ENCODE data around the gene AGPS.
"Not testable (repeated sequence)": the region's sequence is repeated elsewhere in the genome, so short reads cannot be mapped to it uniquely, and the experiment has no call there.

AGPS gene

DNA sequence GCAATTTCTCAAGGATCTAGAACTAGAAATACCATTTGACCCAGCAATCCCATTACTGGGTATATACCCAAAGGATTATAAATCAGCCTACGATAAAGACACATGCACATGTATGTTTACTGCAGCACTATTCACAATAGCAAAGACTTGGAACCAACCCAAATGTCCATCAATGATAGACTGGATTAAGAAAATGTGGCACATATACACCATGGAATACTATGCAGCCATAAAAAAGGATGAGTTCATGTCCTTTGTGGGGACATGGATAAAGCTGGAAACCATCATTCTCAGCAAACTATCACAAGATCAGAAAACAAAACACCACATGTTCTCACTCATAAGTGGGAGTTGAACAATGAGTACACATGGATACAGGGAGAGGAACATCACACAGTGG lies 67.2 kb downstream of the AGPS start:
- not testable (repeated sequence) for H3K4me3 ChIP-seq (ENCODE audit: low read length); DNase-seq (ENCODE audit: low read depth, low spot score)

DNA sequence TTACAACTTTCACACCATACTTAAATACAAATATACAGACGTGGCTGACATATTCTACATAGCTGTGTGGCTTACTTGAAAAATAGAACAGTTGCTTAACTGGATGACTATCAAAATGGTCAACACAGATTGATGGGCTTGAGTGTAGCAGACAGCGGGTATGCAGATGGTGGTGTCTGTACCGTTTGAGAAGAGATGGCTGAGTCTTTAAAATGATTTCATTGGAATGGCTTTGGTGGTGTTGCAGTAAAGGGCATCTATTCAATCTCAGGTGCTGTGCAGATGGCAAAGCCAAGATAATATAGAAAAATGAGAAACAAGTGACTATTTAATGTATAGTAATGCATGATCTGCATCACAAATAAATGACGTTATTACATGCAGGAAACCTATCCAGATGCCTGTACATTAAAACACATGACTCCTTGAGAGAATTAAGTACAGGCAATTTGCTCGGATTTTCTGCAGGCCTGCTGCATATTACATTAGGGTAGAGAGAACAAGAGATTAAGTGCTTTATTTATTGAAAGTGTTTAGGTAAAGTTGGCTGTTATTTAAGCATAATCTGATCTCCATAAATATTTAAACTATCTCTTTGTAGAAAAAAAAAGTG lies 68.5 kb downstream of the AGPS start:
- no peak for DNase-seq (ENCODE audit: low read depth, low spot score)

DNA sequence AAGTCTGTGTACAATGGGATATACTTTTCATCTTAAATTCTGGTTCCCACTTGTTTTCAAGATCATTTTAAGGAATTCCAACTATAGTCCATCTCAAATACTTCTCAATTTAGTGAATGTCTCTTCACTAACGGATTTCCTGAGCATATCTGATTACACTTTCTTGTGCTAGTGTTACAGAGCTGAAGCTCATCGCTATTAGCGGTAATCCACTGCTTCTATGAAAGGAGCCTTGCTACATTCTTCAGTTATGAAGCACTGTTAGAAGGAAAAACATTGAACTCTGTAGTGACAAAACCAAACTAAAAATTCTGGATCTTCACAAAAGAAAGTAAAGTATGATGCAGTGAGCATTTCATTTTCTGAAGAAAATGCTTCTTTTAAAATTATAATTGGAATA lies 72.0 kb downstream of the AGPS start:
- no peak overlapping the region for H3K4me3 ChIP-seq (ENCODE audit: low read length)
- no peak for DNase-seq (ENCODE audit: low read depth, low spot score)

More for the DNA sequence above, 68.5 kb downstream of the AGPS start:
- H3K4me3 ChIP-seq (ENCODE audit: low read length), result no peak overlapping the region

DNA sequence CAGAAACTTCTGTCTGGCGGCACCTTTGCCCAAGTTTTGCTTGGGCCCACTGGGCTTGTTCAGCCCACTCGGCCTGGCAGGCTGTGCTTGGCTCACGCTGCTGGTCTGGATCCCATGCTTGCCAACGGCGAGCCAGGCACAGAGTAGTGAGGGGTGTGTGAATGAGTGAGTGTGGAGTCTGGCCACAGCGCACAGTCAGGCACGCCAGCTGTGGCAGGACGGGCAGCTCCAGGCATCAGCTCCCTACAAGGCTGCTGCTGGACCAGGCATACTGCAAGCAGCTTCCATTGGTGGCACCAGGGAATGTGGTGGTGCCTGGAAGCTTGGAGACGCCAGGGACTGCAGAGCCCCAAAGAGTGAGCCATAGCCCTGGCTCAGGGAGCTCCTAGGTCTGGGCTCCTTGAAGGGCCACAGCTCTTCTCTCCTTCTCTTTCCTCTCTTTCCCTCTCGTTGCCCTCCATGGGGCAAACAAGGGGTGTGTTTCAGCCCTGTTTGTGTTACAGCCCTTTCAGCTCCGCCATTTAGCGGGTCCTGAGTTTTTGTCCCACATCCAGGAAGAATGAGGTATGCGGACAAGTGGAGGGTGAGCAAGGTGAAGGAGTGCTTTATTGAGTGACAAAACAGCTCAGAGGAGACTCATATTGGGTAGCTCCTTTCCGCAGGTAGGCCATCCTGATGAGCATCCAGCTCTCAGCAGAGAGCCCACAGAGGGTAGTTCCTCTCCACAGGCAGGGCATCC lies 73.0 kb downstream of the AGPS start:
- no peak for DNase-seq (ENCODE audit: low read depth, low spot score)
- H3K4me3 ChIP-seq (ENCODE audit: low read length), result no peak overlapping the region

DNA sequence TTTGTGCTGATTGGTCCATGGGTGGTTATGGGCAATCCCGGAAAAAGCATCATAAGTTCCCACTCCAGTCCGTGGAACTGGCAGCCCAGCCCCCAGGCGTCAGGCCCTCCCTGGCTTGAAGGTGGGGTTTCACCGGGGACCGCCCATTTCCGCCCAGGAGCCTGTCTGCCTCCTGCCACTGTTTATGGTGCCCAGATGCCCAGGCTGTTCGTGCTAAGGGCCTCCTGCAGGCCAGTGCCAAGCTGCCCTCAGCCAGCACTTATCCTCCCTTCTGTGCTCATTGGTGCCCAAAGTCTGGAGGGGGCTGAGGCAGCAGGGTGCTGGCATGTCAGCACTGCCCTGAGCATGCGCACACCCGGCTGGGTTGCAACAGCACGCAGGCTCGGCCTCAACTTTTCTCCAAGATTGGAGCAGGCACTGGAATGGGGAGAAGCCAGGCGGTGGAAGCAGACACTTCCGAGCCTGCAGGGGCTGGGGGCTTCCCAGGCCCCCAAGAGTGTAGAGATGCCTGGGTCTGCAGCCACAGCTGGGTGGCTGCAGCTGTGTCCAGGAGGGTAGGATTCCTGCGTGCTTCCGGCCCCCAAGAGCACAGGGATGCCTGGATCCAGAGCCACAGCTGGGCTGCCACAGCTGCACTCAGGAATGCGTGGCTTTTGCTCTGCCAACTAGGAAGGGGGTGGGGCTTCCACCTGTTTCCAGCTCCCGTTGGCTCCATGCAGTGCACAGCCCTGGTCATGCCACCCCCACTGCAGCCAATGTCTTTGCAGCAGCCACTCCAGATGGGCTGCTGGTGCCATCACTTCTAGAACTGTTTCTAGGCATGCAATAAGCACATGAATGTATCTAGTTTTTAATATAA lies 74.0 kb downstream of the AGPS start:
- DNase-seq (ENCODE audit: low read depth, low spot score), result no peak
- H3K4me3 ChIP-seq (ENCODE audit: low read length), result no peak overlapping the region

DNA sequence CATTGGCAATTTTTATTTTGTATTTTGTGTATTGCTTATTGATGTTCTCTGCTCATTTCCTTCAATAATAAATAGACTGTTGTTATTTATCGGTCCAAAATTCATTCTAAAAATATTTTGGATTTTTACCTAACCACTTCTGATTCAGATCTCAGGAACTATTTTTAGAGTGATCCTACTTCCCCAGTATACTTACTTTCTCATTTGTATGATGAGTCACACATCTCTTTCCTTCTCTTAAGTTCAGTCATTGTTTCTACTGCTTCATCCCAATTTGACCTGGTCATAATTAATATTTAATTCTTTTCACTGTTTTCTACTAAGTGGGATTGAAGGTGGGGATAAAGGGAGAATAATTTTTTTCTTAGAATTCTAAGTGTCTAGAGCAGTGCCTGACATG lies 75.1 kb downstream of the AGPS start:
- no peak overlapping the region for H3K4me3 ChIP-seq (ENCODE audit: low read length)
- DNase-seq (ENCODE audit: low read depth, low spot score), result no peak

DNA sequence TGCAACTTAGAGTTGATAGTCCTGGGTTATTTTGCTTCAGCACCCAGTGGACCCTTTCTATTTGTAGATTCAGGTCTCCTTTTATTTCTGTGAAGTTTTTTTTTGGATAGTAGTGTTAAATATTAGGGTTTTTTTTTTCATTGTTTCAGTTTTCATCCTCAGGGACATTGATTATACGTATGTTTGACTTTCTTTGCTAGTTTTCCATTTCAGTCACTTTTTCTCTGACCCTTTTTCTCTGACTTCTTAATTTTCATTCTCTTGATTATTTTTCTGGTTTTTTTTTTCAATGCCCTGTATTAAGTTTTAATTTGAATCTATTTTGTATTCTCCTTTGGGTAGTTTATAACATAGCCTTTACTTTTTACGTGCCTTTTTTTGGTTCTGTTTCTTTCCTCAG lies 79.4 kb downstream of the AGPS start:
- no peak overlapping the region for H3K4me3 ChIP-seq (ENCODE audit: low read length)
- DNase-seq (ENCODE audit: low read depth, low spot score), result no peak

DNA sequence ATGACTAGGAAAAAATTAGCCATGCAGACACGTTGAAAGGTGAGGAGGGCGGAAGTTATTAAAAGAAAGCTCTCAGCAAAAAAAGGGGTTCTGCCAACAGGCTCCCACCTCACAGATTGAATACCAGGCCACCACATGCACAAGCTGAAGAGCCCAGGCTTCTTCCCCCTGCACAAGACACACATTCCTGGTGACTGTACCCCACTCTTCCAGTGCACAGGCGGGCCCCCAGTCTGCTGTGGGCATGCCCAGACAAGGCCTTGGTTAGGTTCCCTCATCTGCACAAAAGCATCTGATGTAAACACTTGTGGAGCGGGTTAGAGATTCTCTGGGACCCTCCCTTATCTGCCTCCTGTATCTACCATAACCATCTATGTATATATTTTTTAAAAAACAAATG lies 81.7 kb downstream of the AGPS start:
- no peak for DNase-seq (ENCODE audit: low read depth, low spot score)

DNA sequence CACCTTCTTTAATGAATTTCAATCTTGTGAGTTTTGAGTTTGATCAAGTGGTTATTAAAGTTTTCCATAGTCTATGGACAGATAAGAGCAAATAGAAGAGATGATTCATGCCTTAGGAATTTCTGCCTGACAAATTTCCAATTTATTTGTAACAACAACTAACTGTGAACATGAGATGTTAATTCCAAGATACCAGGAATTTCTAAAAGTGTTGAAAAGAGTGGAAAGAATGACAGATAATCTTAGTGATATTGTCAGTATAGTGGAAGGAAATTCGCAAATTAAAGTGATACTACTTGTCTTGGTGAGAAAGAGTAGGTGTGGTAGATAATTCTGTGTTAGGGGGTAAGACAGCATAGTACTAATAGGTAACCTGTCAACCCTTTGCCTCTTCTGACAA lies 82.4 kb downstream of the AGPS start:
- DNase-seq (ENCODE audit: low read depth, low spot score), result no peak
- H3K4me3 ChIP-seq (ENCODE audit: low read length), result no peak overlapping the region

More for the DNA sequence above, 81.7 kb downstream of the AGPS start:
- H3K4me3 ChIP-seq (ENCODE audit: low read length), result no peak overlapping the region

DNA sequence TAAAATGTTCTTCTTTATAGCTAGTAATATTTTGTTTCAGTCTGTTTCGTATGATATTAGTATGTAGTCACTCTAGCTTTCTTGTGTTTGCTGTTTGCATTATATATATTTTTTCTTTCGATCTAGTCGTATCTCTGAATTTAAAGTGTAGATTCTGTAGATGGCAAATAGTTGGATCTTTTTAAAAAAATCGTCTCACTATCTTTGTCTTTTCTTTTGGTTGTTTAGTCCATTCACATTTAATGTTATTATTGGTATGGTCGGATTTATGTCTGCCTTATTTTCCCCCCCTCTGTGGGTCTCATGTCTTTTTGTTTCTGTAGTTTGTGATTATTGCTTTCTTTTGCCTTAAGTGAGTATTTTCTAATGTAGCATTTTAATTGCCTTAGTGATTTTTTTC lies 84.3 kb downstream of the AGPS start:
- no peak overlapping the region for H3K4me3 ChIP-seq (ENCODE audit: low read length)
- no peak for DNase-seq (ENCODE audit: low read depth, low spot score)

DNA sequence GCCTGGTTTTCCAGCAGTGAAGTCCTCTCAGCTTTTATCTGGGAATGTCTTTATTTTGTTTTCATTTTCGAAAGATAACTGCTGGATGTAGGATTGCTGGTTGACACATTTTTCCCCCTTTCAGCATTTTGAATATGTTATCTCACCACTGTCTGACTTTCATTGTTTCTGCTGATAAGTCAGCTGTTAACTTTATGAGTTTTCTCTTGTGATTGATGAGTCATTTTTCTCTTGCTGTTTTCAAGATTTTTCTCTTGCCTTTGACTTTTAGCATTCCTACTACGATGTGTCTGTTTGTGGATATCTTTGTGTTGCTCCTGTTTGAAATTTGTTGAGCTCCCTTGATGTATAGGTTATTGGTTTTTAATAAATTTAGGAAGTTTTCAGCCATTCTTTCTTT lies 85.5 kb downstream of the AGPS start:
- DNase-seq (ENCODE audit: low read depth, low spot score), result no peak

DNA sequence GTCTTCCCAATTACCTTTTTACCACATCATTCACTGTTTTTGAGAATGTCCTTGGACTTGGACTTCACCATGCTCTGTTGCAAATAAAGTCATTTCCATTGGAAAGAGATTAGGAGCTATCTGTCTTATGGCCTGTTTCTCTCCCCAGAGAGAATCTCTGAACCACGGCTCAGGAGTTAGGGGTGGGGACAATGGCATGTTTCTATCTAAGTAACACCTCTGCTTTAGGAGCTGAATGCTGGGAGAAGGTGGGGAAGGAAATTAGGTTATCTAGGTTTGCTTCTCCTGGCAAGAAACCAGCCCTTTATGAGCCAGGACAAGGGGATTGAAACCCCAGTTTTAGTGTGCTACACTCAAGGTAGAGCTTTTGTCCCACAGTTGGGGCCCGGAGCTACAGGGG lies 86.3 kb downstream of the AGPS start:
- DNase-seq (ENCODE audit: low read depth, low spot score), result no peak
- no peak overlapping the region for H3K4me3 ChIP-seq (ENCODE audit: low read length)

More for the DNA sequence above, 85.5 kb downstream of the AGPS start:
- H3K4me3 ChIP-seq (ENCODE audit: low read length), result no peak overlapping the region

DNA sequence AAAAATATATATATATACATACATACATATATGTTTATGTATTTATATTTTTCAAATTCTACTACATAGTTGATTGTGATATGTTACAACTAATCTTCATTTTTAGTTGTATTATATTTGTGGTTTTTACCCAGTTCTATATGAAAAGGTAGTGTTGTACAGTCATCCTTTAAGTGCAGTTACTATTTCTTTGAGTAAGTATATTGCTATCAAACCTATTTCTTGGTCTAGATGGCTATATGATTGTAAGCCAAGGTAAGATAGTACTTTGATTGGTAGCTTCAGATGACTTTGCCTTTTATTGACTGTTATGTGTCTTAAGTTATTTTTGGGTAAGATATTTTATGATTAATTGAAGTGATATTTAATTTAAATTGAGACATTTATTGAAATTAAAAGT lies 89.6 kb downstream of the AGPS start:
- no peak for DNase-seq (ENCODE audit: low read depth, low spot score)
- H3K4me3 ChIP-seq (ENCODE audit: low read length), result no peak overlapping the region

DNA sequence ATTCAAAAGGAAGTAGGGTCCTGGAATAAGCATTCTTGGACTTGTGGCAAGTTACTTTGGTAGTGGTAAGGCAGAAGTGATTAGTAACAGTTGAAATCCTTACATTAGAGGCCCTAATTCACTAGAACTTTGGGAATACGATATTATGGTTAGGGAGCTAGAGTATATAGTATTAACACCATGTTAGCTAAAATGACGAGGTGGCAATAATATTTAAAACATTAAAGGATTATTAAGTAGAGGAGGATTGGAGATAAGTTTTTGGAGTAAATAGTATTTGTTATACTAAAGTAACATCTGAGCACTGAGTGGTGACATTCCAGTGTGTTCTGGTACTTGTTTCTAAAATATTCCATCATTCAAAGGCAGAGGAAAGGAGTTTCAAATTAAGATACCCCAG lies 91.0 kb downstream of the AGPS start:
- DNase-seq (ENCODE audit: low read depth, low spot score), result no peak
- H3K4me3 ChIP-seq (ENCODE audit: low read length), result no peak overlapping the region

DNA sequence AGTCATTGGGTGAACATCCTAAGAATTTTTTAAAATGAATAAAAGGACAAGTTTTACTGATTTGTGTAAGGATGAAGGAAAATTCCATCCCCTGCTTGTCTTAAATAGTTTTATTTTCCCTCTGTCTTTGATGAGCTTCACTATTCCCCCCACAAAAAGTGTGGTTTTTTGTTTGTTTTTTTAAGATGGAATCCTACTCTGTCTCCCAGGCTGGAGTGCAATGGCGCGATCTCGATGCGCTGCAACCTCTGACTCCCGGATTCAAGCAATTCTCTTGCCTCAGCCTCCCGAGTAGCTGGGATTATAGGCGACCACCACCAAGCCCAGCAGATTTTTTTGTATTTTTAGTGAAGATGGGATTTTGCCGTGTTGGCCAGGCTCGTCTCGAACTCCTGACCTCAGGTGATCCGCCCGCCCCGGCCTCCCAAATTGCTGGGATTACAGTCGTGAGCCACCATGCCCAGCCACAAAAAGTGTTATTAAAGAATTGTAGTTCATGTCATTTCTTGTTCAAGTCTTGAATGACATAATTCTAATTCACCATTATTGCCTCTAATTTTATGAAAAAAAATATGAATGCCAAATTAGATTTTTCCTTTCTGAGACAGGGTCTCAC lies 91.7 kb downstream of the AGPS start:
- no peak for DNase-seq (ENCODE audit: low read depth, low spot score)
- H3K4me3 ChIP-seq (ENCODE audit: low read length), result no peak overlapping the region

DNA sequence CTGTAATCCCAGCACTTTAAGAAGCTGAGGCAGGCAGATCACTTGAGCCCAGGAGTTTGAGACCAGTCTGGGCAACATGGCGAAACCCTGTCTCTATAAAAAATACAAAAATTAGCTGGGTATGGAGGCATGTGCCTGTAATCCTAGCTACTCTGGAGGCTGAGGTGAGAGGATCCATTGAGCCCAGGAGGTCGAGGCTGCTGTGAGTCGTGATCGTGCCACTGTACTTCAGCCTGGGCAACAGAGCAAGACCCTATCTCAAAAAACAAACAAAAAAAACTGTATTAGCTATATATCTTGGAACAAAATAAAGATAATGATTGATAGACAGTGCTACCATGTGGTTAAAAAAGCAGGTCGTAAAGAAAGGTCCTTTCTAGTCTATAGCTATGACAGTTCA lies 93.1 kb downstream of the AGPS start:
- H3K4me3 ChIP-seq (ENCODE audit: low read length); DNase-seq (ENCODE audit: low read depth, low spot score): not testable (repeated sequence)

DNA sequence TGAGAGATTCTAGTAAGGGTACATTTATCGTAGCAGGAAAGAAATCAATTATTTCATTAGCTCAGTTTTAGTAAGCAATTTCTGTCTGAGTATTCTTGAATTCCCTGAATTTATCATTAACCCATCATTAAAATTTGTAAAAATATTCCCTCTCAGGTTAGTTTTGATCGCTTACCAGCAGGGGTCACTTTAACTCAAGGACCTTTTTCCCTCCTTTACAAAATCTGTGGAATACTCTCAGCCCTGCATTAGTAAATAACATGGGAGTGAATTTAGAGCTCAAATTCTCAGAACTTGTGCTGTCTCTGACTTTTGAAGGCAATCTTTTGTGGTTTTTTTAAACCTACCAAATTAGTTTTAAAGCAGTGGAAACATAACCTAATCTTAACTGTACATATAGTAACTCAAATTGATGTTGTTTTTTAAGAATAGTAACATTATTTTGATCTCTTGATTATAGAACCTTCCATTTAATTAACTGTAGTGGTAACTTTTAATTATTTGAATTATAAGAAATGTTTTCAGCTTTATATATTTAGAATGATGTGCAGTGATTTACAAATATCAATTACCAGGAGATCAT lies 97.2 kb downstream of the AGPS start:
- H3K4me3 ChIP-seq (ENCODE audit: low read length), result no peak overlapping the region
- no peak for DNase-seq (ENCODE audit: low read depth, low spot score)

DNA sequence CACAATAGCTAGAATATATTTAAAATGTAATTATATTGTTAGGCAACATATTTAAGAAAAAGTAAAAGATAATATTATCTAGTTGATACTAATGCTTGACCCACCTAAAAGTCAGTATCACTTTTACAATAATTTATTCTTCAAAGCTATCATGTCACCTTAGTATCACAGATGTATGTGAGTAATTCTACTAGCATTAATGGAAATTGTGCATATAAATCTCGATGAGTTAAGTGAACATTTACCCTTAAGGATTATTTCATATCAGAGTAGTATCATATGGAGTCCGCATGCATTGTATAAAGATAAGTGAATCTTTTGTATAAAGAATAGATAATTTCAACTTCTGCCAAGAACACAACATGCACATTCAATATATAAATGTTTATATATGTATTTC lies 103.4 kb downstream of the AGPS start:
- DNase-seq (ENCODE audit: low read depth, low spot score), result no peak
- H3K4me3 ChIP-seq (ENCODE audit: low read length), result no peak overlapping the region

DNA sequence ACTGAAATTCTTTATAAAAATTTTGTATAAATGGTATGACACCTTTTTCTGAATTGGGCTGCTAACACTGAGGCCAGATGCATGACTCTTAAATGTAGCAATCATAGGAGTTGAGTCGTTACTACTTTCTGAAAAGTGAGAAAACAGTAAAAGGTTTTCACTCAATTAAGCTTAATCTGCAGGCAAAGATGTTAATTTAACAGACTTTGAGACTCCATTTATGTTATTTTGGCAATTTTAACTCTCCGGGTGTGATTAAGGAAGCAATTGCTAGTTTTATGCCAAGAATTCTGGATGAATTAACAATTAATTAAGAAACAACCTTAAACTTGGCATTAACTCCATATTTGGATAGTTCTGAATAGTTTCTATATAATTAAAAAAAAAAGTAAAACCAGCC lies 104.3 kb downstream of the AGPS start:
- no peak overlapping the region for H3K4me3 ChIP-seq (ENCODE audit: low read length)
- no peak for DNase-seq (ENCODE audit: low read depth, low spot score)

Data from Jurkat, Clone E6-1 (cell line).